Adrenal gland (tissue), 5 donors: ENCODE results near the gene TLCD1.

Source experiments
- POLR2A ChIP-seq, 2 donors: fragments of 450-650 bp; IDR thresholded peaks; one replicate each; pipeline ENCODE4 v1.6.1; 2017; ENCODE audit warnings: antibody characterized with exemption in 2 of 2, mild to moderate bottlenecking in 2 of 2, moderate library complexity in 1 of 2
- TF ChIP-seq, protein P1 (sequence below), 6 experiments: fragments of 450-650 bp in 4 of 6; fragments of 200-600 bp in 2 of 6; sonication (generic) in 1 of 6; IDR thresholded peaks; 1 replicate in 5 of 6; 2 replicates in 1 of 6; pipeline versions ENCODE4 v1.5.1 to v1.8.0; 2016 to 2021; ENCODE audit warnings: antibody characterized with exemption in 6 of 6, mild to moderate bottlenecking in 2 of 6, moderate library complexity in 1 of 6
- donor health status: DM: no; HTN: no; CAD: no.

DNA sequence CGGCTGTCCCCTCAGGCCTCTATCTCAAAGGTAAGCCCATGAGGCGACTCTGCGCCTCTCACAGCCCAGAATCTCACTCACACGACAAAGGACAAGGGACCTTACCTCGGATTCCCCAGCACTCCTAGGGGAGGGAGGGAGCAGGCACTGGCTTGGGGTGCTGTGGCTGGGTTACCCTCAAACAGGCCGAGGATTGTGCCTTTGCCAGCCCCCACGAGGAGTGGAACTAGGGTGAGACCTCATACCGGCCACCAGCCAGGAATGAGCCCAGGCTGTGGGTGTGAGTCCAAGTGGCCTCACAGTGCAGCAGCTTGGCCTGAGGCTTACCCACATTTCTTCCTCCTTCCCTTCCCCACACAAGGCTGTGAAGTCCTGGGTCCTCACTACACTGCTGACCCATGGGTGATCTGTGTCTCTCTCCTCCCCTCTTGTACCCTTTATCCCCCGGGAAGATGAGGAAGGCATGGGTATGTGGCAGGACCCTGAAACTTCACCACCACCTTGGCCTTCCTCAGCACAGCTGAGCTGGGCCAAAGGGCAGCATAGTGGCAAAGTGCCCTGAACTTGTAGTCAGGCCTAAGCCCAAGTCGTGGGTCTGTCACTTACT is 20.2 kb downstream of the TLCD1 start:
- TF ChIP-seq, protein P1, sequence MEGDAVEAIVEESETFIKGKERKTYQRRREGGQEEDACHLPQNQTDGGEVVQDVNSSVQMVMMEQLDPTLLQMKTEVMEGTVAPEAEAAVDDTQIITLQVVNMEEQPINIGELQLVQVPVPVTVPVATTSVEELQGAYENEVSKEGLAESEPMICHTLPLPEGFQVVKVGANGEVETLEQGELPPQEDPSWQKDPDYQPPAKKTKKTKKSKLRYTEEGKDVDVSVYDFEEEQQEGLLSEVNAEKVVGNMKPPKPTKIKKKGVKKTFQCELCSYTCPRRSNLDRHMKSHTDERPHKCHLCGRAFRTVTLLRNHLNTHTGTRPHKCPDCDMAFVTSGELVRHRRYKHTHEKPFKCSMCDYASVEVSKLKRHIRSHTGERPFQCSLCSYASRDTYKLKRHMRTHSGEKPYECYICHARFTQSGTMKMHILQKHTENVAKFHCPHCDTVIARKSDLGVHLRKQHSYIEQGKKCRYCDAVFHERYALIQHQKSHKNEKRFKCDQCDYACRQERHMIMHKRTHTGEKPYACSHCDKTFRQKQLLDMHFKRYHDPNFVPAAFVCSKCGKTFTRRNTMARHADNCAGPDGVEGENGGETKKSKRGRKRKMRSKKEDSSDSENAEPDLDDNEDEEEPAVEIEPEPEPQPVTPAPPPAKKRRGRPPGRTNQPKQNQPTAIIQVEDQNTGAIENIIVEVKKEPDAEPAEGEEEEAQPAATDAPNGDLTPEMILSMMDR (IDR thresholded peaks at IDR 0.05): no peak
- no peak for TF ChIP-seq POLR2A (IDR thresholded peaks at IDR 0.05)
